ENCODE measurements around the gene PDHX.

- TF ChIP-seq POLR2AphosphoS2 (IDR thresholded peaks at IDR 0.05; ENCODE audit: low read depth, low read length) (no peak), ZBTB11 (CRISPR knock-in tag; IDR thresholded peaks at IDR 0.05) (no peak), SREBF2 (IDR thresholded peaks at IDR 0.05; ENCODE audit: low read length) (no peak), TCF7 (IDR thresholded peaks at IDR 0.05; ENCODE audit: borderline replicate concordance) (no peak), MYC (IDR thresholded peaks at IDR 0.05; ENCODE audit: insufficient read depth, insufficient read length, insufficient replicate concordance, low read length, severe bottlenecking) (no peak), RFX5 (IDR thresholded peaks at IDR 0.05; ENCODE audit: low read depth, low read length) (no peak), POLR2AphosphoS5 (IDR thresholded peaks at IDR 0.05; ENCODE audit: low read length) (no peak), CTCF (IDR thresholded peaks at IDR 0.05 in 2 of 3, conservative IDR thresholded peaks at IDR 0.05 in 1 of 3; ENCODE audit: control insufficient read depth in 2 of 3, extremely low read depth in 1 of 3, insufficient read depth in 1 of 3, low read depth in 3 of 3, low read length in 3 of 3) (no peak)
Measured at GRCh38 chr11:34938611-34939010, 22.2 kb downstream of the PDHX start.

All from GM12878 (cell line).